GM19238 (cell line): ENCODE measurements around the gene STX12.
"Not testable (repeated sequence)": the region's sequence is repeated elsewhere in the genome, so short reads cannot be mapped to it uniquely, and the experiment has no call there.

ENCODE experiments used
- DNase-seq: peaks from one replicate; pipeline ENCODE4 v3.0.0; 2011; ENCODE audit warnings: low spot score; ENCODE audit not compliant: insufficient read length

STX12 gene

DNA sequence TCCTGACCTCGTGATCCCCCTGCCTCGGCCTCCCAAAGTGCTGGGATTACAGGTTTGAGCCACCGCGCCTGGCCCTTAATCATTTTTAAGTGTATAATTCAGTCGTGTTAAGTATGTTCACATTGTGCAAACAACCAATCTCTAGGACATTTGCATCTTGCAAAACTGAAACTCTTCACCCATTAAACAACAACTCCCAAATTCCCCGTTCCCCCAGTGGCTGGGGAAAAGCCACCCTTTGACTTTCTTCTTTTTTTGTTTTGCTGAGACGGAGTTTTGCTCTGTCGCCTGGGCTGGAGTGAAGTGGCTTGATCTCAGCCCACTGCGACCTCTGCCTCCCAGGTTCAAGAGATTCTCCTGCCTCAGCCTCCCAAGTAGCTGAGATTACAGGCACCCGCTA, 92.8 kb downstream of the STX12 start:
- DNase-seq: no peak

DNA sequence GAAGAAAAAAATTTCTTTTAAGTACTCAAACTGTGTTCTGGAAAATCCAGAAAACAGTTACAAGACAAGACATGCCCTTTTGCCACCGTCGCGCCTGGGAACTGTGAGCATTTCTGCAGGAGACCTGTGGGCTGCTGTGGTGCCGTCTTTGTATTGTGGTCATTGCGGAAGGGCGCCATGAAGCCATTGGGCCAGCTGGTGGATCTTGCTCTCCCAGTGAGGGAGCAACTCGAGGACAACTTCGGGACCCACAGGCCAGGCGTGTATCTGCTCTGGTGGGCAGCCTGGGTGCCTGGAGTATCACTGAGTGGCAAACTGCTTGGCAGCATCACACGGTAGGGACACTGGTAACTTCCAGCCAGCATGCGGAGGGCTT, 95.5 kb downstream of the STX12 start:
- no peak for DNase-seq

DNA sequence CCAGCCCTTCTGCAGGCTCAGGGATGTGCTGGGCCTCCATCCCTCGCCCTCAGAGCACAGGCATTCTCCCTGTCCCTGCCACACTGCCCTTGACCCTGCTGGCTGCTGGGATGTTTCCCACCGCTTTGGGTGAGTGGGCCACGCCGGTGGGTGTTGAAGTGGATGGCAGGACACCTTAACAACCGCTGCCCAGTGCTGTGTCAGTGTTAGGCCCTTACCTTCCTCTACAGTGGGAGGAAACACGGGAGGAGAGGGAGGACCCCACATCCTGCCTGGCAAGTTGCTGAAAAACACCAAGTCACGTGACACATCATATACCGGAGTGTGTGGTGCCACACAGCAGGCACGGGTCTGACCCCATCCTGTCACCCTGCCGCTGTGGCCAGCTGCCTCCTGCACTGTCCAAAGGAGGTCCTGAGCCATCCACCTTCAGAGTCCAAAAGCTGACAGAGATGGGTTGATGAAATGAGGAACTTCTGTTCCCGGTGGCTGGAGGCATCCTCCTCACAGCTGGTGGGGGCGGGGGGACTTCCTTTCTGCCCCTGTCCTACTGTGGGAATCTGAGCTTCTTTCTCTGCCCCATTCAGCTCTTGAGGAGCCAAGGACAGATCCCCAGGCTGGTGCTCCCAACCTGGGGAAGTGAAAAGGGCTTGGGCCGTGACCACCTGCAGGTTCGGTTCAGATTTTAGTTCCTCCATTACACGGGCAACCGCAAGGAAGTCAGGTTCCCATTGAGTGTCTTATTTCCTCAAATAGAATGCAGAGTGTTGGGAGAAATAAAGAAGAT, 96.1 kb downstream of the STX12 start:
- no peak for DNase-seq

DNA sequence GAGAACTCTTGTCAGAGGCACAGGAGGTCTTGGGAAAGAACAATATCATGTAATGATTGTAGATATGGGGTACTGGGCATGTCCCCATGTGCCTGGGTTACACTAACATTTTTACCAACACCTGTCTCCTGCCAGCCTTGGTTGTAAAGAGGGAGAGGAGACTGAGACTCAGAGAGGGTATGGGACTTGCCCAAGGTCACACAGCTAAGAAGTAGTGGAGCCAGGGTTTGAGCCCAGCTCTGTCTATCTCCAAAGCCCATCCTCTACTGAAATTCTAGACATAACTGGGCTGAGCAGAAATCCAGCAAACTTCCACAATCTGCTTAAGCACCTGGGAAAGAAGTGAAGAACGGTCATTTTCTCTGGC, 96.7 kb downstream of the STX12 start:
- DNase-seq: no peak

DNA sequence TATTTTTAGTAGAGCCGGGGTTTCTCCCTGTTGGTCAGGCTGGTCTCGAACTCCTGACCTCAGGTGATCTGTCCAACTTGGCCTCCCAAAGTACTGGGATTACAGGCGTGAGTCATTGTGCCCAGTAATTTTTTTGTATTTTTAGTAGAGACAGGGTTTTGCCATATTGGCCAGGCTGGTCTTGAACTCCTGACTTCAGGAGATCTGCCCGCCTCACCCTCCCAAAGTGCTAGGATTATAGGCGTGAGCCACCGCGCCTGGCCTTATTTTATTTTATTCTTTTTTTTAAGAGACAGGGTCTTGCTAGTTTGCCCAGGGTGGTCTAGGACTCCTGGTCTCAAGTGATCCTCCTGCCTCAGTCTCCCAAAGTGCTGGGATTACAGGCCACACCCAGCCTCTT, 98.1 kb downstream of the STX12 start:
- DNase-seq: not testable (repeated sequence)

DNA sequence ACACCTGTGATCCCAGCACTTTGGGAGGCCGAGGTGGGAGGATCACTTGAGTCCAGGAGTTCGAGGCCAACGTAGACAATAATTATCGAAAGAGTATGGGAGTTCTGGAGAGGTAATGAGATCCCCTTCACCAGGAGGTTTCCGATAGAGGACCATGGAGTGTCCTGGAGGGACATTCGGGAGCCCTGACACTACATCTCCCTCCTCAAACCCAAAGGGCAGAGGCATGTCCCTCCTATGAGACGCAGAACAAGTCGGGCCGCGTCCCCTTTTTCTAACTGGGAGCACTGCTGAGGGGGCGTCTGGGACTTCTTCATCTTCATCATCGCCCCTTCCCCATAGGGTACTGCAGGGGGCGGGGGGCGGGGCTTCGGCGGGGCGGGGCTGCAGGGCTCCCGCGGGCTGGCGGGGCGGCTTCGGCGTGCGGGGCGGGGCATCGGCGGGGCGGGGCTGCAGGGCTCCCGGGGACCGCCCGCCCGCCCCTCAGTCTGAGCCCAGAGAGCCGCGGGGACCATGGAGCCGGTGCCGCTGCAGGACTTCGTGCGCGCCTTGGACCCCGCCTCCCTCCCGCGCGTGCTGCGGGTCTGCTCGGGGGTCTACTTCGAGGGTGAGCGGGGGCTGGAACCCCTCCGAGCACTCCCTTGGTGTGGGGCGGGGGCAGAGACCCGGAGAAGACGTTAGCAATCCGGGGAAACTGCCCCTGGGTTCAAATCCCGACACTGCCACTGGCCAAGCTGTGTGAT, 99.2 kb downstream of the STX12 start, which contains the start of gene THEMIS2:
Gene THEMIS2, plus strand, starts transcription at position 486 of the 743 bp plus-strand sequence. Its CDS starts 28 bp downstream, at position 514.
- DNase-seq: peak; percentile 76

DNA sequence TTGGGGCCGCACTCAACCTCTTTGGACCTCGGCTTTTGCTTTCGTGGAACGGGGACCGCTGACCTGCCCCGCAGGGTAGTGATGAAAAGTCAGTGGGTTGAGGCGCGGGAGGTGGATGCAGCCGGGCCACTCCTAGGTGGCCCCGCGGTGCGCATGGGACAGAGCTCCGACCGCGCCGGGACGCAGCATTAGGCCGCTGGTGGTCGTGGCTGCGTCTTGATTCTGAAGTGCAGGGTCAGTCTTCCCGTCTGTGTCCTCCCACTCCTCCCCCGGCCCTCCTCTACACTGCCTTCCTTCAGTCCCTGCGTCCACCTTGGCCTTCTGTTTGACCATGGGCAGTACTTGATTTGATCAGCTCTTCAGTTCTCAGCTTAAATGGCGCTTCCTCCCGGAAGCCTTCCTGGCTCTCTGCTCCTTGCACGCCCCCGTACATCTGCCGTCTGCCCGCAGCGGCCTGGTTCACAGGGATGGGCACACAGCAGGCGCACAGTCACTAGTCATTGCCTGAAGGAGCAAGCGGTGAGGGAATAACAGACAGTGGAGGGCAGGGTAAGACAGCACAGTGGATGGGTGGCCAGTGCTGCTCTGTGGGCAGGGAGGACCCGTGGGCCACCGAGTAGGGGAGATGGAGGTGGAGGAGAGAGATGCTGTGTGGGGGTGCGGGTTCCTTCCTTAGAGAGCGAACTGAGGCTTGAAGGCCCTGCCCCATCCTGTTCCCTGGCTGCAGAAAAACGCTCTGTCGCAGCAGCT, 100.0 kb downstream of the STX12 start:
- DNase-seq: no peak

DNA sequence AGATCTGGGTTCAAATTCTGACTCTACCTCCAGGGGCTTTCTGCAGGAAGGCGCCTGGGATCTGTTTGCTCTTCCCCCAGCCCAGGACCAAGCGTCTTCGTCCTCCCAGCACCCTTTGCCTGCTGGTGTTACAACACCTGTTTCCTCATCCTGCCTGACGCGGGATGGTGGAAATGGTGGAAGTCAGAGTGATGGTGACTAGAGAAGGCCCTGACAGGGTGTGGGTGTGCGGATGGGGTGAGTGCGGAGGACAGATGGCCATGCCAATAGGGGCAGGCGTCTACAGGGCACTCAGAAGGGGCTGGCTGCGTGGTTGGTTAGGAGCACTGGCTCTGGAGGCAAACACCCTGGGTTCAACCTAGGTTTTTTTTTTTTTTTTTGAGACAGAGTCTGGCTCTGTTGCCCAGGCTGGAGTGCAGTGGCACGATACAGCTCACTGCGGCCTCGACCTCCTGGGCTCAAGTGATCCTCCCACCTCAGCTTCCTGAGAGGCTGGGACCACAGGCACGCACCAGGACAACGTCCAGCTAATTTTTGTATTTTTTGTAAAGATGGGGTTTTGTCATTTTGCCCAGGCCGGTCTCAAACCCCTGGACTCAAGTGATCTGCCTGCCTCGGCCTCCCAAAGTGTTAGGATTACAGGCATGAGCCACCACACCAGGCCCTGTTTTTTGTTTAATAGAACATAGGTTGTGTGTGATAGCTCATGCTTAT, 100.8 kb downstream of the STX12 start:
- DNase-seq: no peak
